Measurements from ENCODE around the gene TACC3. TPM values are rescaled to one million over a fixed set of nuclear protein-coding genes. Genes with fewer than 3 reads are reported as not detected.

Gene TACC3
- total RNA-seq, 6 experiments from 2014 or later, result 44.2 to 95.3 (median 93.3) TPM

DNA sequence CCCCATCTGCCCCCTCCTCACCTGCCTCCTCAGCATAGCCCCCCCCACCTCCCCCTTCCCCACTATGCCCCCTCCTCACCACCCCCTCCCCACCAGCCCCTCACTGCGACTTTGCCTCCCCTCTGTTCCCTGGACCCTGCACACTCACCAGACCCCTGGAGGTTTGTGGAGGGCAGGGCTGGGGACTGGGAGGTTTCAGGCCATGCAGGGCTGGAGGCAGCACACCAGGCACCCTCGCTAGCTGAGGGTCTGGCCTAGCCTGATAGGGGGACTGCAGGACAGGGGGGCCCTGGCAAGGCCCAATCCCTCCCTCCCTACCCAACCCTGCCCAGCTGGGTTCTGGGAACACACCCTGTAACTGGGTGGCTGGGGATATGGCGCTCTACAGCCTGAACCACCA, 28.0 kb downstream of the TACC3 start:
- no peaks in the 10 kb centered on the region for H3K36me3 Mint-ChIP-seq (ENCODE audit: low read depth)
- no peak overlapping the region for H3K4me3 Mint-ChIP-seq
- H3K27ac Mint-ChIP-seq, result no peak overlapping the region
- peaks cover 3% of the 10 kb centered on the region; the same call in 1 of the 2 replicates for H3K27me3 Mint-ChIP-seq (ENCODE audit: insufficient read depth)
- H3K9me3 Mint-ChIP-seq, result no peaks in the 10 kb centered on the region
- TF ChIP-seq, protein P1, sequence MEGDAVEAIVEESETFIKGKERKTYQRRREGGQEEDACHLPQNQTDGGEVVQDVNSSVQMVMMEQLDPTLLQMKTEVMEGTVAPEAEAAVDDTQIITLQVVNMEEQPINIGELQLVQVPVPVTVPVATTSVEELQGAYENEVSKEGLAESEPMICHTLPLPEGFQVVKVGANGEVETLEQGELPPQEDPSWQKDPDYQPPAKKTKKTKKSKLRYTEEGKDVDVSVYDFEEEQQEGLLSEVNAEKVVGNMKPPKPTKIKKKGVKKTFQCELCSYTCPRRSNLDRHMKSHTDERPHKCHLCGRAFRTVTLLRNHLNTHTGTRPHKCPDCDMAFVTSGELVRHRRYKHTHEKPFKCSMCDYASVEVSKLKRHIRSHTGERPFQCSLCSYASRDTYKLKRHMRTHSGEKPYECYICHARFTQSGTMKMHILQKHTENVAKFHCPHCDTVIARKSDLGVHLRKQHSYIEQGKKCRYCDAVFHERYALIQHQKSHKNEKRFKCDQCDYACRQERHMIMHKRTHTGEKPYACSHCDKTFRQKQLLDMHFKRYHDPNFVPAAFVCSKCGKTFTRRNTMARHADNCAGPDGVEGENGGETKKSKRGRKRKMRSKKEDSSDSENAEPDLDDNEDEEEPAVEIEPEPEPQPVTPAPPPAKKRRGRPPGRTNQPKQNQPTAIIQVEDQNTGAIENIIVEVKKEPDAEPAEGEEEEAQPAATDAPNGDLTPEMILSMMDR (IDR thresholded peaks at IDR 0.05), result no peak
- H3K4me1 Mint-ChIP-seq (ENCODE audit: low read depth), result no peaks in the 10 kb centered on the region
- DNase-seq, result no peak

DNA sequence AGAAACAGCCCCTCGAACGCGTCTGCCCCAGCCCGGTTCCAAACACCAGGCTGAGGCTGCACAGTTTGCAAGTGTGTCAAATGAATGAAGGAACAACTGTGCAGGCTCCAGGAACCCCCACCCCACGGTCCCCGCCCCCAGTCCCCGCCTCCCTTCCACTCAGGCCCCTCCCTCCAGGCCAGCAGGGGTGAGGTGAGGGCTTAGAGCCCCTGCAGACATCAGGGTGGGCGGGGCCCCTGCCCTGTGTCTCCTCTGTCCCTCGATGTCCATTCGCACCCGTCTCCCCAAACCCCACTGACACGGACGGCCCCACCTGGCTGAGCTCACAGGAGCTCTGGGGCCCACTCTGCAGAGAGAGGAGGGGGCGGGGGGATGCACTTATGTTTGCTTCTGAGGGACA, 28.5 kb downstream of the TACC3 start:
- no peaks in the 10 kb centered on the region for H3K36me3 Mint-ChIP-seq (ENCODE audit: low read depth)
- H3K9me3 Mint-ChIP-seq, result no peaks in the 10 kb centered on the region
- DNase-seq, result no peak
- H3K4me1 Mint-ChIP-seq (ENCODE audit: low read depth), result no peaks in the 10 kb centered on the region
- TF ChIP-seq, protein P1 (IDR thresholded peaks at IDR 0.05), result no peak
- H3K27ac Mint-ChIP-seq, result no peak overlapping the region
- H3K4me3 Mint-ChIP-seq, result no peak overlapping the region
- peaks cover 1% of the 10 kb centered on the region; the same call in 1 of the 2 replicates for H3K27me3 Mint-ChIP-seq (ENCODE audit: insufficient read depth)

DNA sequence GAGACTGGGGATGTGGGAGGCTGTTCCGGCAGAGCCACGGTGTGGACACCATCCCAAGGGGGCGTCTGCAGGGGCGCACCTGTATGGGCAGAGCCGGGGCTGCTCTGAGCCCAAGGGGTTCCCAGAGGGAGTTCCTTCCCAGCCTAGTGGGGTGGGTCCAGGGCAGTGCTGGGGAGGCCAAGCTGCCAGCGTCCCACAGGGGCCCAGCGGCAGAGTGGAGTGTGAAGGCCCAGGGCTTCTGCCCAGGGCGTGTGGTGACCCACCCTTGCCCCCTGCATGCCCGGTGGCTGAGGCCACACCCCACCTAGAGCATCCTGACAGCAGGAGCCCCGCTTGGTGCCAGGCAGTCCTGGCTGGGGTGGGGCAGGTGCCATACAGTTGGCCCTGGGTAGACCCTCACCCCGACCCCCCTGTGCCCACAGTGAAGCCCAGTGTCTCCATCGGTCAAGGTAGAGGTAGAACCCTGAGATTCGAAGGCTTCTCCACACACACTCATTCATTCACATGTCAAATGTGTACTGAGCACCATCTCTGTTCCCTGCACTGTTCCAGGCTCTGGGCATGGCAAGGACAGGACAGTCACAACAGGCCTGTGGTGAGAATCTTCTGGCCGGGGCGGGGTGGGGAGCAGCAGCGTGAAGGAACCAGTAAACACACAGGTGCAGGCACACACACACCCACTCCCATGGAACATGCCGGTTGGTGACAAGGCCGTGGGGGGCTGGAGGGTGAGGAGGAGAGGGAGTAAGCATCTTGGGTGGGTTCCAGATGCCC, 29.2 kb downstream of the TACC3 start:
- Mint-ChIP-seq H3K4me3 (no peak overlapping the region), H3K27ac (no peak overlapping the region), H3K4me1 (ENCODE audit: low read depth) (no peaks in the 10 kb centered on the region), H3K27me3 (ENCODE audit: insufficient read depth) (peaks cover 1% of the 10 kb centered on the region; the same call in 1 of the 2 replicates), H3K9me3 (no peaks in the 10 kb centered on the region), H3K36me3 (ENCODE audit: low read depth) (no peaks in the 10 kb centered on the region)
- no peak for DNase-seq
- TF ChIP-seq, protein P1 (IDR thresholded peaks at IDR 0.05), result no peak

DNA sequence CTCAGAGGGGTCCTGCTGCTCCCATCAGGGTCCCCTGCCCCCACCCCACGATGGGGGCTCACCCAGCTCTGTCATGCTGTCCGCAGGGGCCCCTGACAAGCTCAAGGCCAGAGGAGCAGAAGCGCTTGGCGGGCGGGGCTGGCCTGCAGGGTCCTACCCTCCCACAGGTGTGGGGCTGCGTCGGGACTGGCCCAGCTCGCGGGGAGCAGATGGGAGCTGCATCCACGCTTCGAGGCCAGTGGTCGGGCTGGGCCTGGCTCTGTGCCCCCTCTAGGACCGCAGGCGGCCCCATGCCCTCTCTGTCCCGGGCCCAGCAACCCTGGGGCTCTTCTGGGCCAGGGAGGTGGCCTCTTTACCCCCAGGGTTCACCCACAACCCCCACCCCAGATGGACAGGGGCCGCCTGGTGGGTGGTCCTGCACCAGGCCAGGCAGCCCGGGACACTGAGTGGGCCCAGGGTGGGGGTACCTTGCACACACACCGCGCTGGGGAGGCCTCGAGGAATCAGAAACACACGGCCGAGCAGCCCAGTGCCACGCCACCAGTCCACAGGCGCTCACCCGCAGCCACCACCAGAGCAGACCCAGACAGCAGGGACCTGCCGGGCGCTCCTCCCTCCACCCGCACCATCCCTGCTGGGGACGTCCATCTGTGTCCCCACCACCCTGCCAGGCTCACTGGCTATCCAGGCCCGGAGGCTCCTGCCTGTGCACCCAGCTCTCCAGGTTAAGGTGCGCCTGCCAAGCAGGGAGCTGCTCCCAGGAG, 30.0 kb downstream of the TACC3 start:
- DNase-seq, result no peak
- Mint-ChIP-seq H3K9me3 (no peaks in the 10 kb centered on the region), H3K4me1 (ENCODE audit: low read depth) (no peaks in the 10 kb centered on the region)

DNA sequence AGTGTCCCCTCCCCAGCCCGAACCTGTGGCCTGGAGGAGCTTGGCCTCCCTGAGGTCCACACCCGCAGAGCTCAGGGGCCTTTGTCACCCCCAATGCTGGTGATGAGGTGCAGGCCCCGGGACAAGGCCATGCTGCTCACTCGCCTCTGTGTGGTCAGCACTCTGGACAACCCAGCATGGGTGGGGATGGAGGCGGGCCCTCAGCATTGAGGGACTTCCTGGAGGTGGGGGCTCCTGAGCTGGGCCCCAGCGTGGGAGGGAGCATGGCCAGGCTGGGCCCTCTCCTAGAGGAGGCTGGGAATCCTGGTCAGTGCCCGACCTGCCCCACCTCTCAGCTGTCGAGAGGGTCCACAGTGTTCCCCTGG, 30.6 kb downstream of the TACC3 start:
- no peak overlapping the region for H3K4me3 Mint-ChIP-seq
- H3K9me3 Mint-ChIP-seq, result no peaks in the 10 kb centered on the region
- no peaks in the 10 kb centered on the region for H3K4me1 Mint-ChIP-seq (ENCODE audit: low read depth)

More for the DNA sequence above, 30.0 kb downstream of the TACC3 start:
- H3K27me3 Mint-ChIP-seq (ENCODE audit: insufficient read depth), result peaks cover 1% of the 10 kb centered on the region; the same call in 1 of the 2 replicates
- H3K4me3 Mint-ChIP-seq, result no peak overlapping the region
- no peak overlapping the region for H3K27ac Mint-ChIP-seq
- no peaks in the 10 kb centered on the region for H3K36me3 Mint-ChIP-seq (ENCODE audit: low read depth)
- TF ChIP-seq, protein P1 (IDR thresholded peaks at IDR 0.05), result no peak

More for the DNA sequence above, 30.6 kb downstream of the TACC3 start:
- TF ChIP-seq, protein P1 (IDR thresholded peaks at IDR 0.05), result no peak
- Mint-ChIP-seq H3K27me3 (ENCODE audit: insufficient read depth) (peaks cover 1% of the 10 kb centered on the region; the same call in 1 of the 2 replicates), H3K36me3 (ENCODE audit: low read depth) (no peaks in the 10 kb centered on the region), H3K27ac (no peak overlapping the region)
- no peak for DNase-seq
